A673 (cell line): ENCODE data around the gene MORF4L2. TPM values are rescaled to one million over a fixed set of nuclear protein-coding genes. Genes with fewer than 3 reads are reported as not detected.

Source experiments
- BruUV-seq: library from RNA; stranded (reverse); fragments of 400-500 nt; replicated peaks from 2 replicates; lab custom pipeline; 2021; lab: Mats Ljungman, UMichigan
- CTCF ChIA-PET: fragments of 300-600 bp; sonication (Branson Sonifier 250); formaldehyde crosslinking; loops from one replicate; lab custom pipeline; 2022; ENCODE audit warnings: antibody characterized with exemption; lab: Charles Lee
- POLR2A ChIA-PET: fragments of 300-600 bp; sonication (Branson Sonifier 250); formaldehyde crosslinking; loops from one replicate; lab custom pipeline; 2022; ENCODE audit warnings: antibody characterized with exemption; ENCODE audit not compliant: low non-redundant PET; lab: Charles Lee
- DNase-seq: peaks from one replicate; pipeline ENCODE4 v3.0.0-alpha.2; 2015; ENCODE audit warnings: low spot score
- H3K27ac ChIP-seq: fragments of 200-600 bp; sonication (generic); 2 replicates; pipeline ENCODE4 v1.5.1; 2016; ENCODE audit warnings: mixed run types, low read depth, mild to moderate bottlenecking, mixed read lengths, antibody characterized with exemption, low read length; ENCODE audit not compliant: poor library complexity, severe bottlenecking
- H3K27me3 ChIP-seq: fragments of 200-600 bp; sonication (generic); replicated peaks from 2 replicates; pipeline ENCODE4 v1.6.1; 2017; ENCODE audit warnings: mixed run types, low read depth, mild to moderate bottlenecking, mixed read lengths, antibody characterized with exemption, low read length; ENCODE audit not compliant: insufficient read depth, poor library complexity
- H3K36me3 ChIP-seq: fragments of 200-600 bp; sonication (generic); 2 replicates; pipeline ENCODE4 v1.6.1; 2016; ENCODE audit warnings: mixed run types, mild to moderate bottlenecking, mixed read lengths, antibody characterized with exemption, low read length; ENCODE audit not compliant: insufficient read depth, poor library complexity, severe bottlenecking
- H3K4me1 ChIP-seq: fragments of 200-600 bp; sonication (generic); 2 replicates; pipeline ENCODE4 v1.6.1; 2017; ENCODE audit warnings: mixed run types, mild to moderate bottlenecking, mixed read lengths, antibody characterized with exemption, low read length; ENCODE audit not compliant: insufficient read depth, poor library complexity, severe bottlenecking
- H3K4me3 ChIP-seq: fragments of 200-600 bp; sonication (generic); 2 replicates; pipeline ENCODE4 v1.5.1; 2016; ENCODE audit warnings: low read depth, mixed run types, mild to moderate bottlenecking, mixed read lengths, low read length; ENCODE audit not compliant: poor library complexity, severe bottlenecking
- H3K9me3 ChIP-seq: fragments of 200-600 bp; sonication (generic); 2 replicates; pipeline ENCODE4 v1.6.1; 2016; ENCODE audit warnings: mixed run types, low read depth, mild to moderate bottlenecking, mixed read lengths, antibody characterized with exemption, low read length; ENCODE audit not compliant: poor library complexity, severe bottlenecking
- EZH2 ChIP-seq: fragments of 200-600 bp; sonication (generic); IDR thresholded peaks from 2 replicates; pipeline ENCODE4 v1.6.1; 2017; ENCODE audit warnings: borderline replicate concordance, low read depth, mild to moderate bottlenecking, mixed read lengths, antibody characterized with exemption, low read length; ENCODE audit not compliant: poor library complexity, severe bottlenecking
- intact Hi-C: fragments of 100-400 bp; cut with micrococcal nuclease; formaldehyde crosslinking; loops from one replicate; pipeline ENCODE4 v1.10.0; 2022; ENCODE audit not compliant: unreplicated experiment
- total RNA-seq: library from RNA; stranded (reverse); gene quantifications from 2 replicates; pipeline ENCODE4 v1.2.3, GENCODE V29; 2021
- TF ChIP-seq, protein P1 (sequence below): fragments of 300-800, 200-600 bp; sonication (generic); conservative IDR thresholded peaks from 2 replicates; pipeline ENCODE4 v1.5.1; 2017; ENCODE audit warnings: low read depth, mild to moderate bottlenecking, antibody characterized with exemption, low read length, moderate library complexity, mixed read lengths

Gene MORF4L2
- total RNA-seq, 1 experiment from 2014 or later = 473 TPM

- BruUV-seq = no TSS peak
- Histone ChIP-seq H3K9me3 (no peaks in the 10 kb centered on the region), H3K27ac (no peak overlapping the region), H3K36me3 (peaks cover 85% of the 10 kb centered on the region), H3K4me1 (peaks cover 6% of the 10 kb centered on the region), H3K27me3 (no peaks in the 10 kb centered on the region), H3K4me3 (no peak overlapping the region)
- POLR2A ChIA-PET = no interaction called here
- DNase-seq = no peak
- CTCF ChIA-PET = no interaction called here
- TF ChIP-seq, protein P1, sequence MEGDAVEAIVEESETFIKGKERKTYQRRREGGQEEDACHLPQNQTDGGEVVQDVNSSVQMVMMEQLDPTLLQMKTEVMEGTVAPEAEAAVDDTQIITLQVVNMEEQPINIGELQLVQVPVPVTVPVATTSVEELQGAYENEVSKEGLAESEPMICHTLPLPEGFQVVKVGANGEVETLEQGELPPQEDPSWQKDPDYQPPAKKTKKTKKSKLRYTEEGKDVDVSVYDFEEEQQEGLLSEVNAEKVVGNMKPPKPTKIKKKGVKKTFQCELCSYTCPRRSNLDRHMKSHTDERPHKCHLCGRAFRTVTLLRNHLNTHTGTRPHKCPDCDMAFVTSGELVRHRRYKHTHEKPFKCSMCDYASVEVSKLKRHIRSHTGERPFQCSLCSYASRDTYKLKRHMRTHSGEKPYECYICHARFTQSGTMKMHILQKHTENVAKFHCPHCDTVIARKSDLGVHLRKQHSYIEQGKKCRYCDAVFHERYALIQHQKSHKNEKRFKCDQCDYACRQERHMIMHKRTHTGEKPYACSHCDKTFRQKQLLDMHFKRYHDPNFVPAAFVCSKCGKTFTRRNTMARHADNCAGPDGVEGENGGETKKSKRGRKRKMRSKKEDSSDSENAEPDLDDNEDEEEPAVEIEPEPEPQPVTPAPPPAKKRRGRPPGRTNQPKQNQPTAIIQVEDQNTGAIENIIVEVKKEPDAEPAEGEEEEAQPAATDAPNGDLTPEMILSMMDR = no peak
- TF ChIP-seq EZH2 = no peak
- intact Hi-C loops = no loop called here
Measured at GRCh38 chrX:103681443-103681842, 5.1 kb downstream of the MORF4L2 start.

GRCh38 chrX:103678199-103678993 lies 8.1 kb downstream of the MORF4L2 start:
- TF ChIP-seq, protein P1 = no peak
- no peak for TF ChIP-seq EZH2
- ChIA-PET POLR2A (no interaction called here), CTCF (no interaction called here)
- peaks cover 76% of the 10 kb centered on the region for H3K36me3 ChIP-seq
- no peak for DNase-seq
- no peaks in the 10 kb centered on the region for H3K4me1 ChIP-seq
- BruUV-seq = no TSS peak
- no peaks in the 10 kb centered on the region for H3K27me3 ChIP-seq
- no peaks in the 10 kb centered on the region for H3K9me3 ChIP-seq
- H3K4me3 ChIP-seq = no peak overlapping the region
- intact Hi-C loops = loop anchor here (10.0 kb wide), 1 partner anchor 144 kb away; no protein-coding TSS in a partner anchor
- H3K27ac ChIP-seq = no peak overlapping the region

- intact Hi-C loops = loop anchor here (10.0 kb wide), 1 partner anchor 140 kb away; no protein-coding TSS in a partner anchor
- BruUV-seq = no TSS peak
- ChIA-PET POLR2A (no interaction called here), CTCF (no interaction called here)
- no peak for TF ChIP-seq EZH2
- TF ChIP-seq, protein P1 = no peak
- H3K27me3 ChIP-seq = no peaks in the 10 kb centered on the region
- no peak overlapping the region for H3K4me3 ChIP-seq
- H3K27ac ChIP-seq = no peak overlapping the region
- DNase-seq = no peak
- peaks cover 40% of the 10 kb centered on the region for H3K36me3 ChIP-seq
- H3K4me1 ChIP-seq = no peaks in the 10 kb centered on the region
- H3K9me3 ChIP-seq = no peaks in the 10 kb centered on the region
Measured at GRCh38 chrX:103674531-103675454, 11.7 kb downstream of the MORF4L2 start.
